Sigmoid colon (tissue), 4 donors: ENCODE data around the gene COX6A2.

ENCODE experiments used
- POLR2A ChIP-seq, 2 donors: fragments of 450-650 bp; IDR thresholded peaks; one replicate each; pipeline ENCODE4 v1.6.1; 2016; ENCODE audit warnings: antibody characterized with exemption in 2 of 2, mild to moderate bottlenecking in 2 of 2, moderate library complexity in 2 of 2
- POLR2AphosphoS5 ChIP-seq, 4 donors: sonication (generic); formaldehyde crosslinking; IDR thresholded peaks; one replicate each; pipeline ENCODE4 v1.6.1; 2017; ENCODE audit warnings: antibody characterized with exemption in 4 of 4

DNA sequence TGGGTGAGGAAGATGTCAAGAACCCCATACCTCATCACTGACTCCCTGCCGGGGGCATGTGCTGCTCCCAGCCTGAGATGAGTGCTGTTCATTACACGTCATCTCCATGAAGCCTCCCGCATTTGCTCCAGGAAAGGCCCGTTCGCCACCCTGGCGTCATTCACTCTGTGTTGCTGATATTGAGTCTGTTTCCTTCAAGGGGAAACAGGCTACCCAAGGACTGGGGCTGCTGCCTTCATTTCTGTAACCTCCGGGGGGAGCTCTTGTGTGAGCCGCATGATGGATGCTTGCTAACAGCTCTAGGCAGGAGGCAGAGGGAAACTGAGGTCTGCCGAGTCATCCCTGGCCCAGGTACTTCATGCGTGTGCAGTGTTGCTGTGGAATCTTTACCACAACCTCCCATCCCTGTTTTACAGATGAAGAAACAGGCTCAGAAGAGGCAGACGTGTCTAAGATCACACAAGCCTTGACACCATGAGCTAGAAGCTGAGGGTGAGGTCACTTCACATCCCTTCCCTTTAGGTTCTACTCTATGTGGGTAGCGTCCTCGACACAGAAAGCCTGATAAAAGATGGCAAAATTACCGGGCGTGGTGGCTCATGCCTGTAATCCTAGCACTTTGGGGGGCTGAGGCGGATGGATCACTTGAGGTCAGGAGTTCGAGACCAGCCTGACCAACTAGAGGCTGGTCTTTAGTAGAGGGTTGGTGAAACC is 27.6 kb upstream of the COX6A2 start:
- TF ChIP-seq POLR2A (IDR thresholded peaks at IDR 0.05) (no peak), POLR2AphosphoS5 (IDR thresholded peaks at IDR 0.05) (no peak)
